ENCODE results near the gene SCNN1G. TPM values are rescaled to one million over a fixed set of nuclear protein-coding genes. Genes with fewer than 3 reads are reported as not detected.

Gene SCNN1G
- total RNA-seq, 4 donors from 2014 or later: 2.8 to 87.8 (median 66.2) TPM

GRCh38 chr16:23227529-23227928 lies 45.0 kb downstream of the SCNN1G start:
- Histone ChIP-seq H3K36me3 (no peaks in the 10 kb centered on the region), H3K27me3 (no peaks in the 10 kb centered on the region), H3K4me1 (peaks cover 0 to 12% (median 1%) of the 10 kb centered on the region in 4 donors), H3K4me3 (no peak overlapping the region), H3K9me3 (no peaks in the 10 kb centered on the region), H3K27ac (no peak overlapping the region)
- 67 to 73% methylated on average over 1 to 4 of the region's 4 CpGs for WGBS, 2 donors (ENCODE audit: low coverage in 1 of 2)
- no peak for DNase-seq
- in situ Hi-C loops (cut with MboI; ENCODE audit: low pct_ligation_motif_present in 1 of 4, low pct_unique_long_range_greater_than_20kb in 1 of 4, low sequenced_read_pairs in 3 of 4) (no loop called here), intact Hi-C loops (cut with DNase I; ENCODE audit: low total_unique reads) (no loop called here)
- TF ChIP-seq POLR2A (IDR thresholded peaks at IDR 0.05): no peak
- no peak for TF ChIP-seq CTCF (IDR thresholded peaks at IDR 0.05)
- TF ChIP-seq EP300 (IDR thresholded peaks at IDR 0.05; ENCODE audit: low read depth): no peak
- TF ChIP-seq POLR2AphosphoS5 (IDR thresholded peaks at IDR 0.05): no peak

GRCh38 chr16:23229714-23230113 lies 47.2 kb downstream of the SCNN1G start:
- peak; percentile 70 for DNase-seq
- Histone ChIP-seq H3K4me3 (no peak overlapping the region), H3K36me3 (no peaks in the 10 kb centered on the region), H3K27ac (peak overlapping the region in 1 of 4 donors; percentile 21), H3K4me1 (peaks cover 0 to 20% (median 4%) of the 10 kb centered on the region in 4 donors), H3K9me3 (no peaks in the 10 kb centered on the region), H3K27me3 (no peaks in the 10 kb centered on the region)
- TF ChIP-seq POLR2A (IDR thresholded peaks at IDR 0.05): no peak
- no peak for TF ChIP-seq CTCF (IDR thresholded peaks at IDR 0.05)
- TF ChIP-seq POLR2AphosphoS5 (IDR thresholded peaks at IDR 0.05): no peak
- TF ChIP-seq EP300 (IDR thresholded peaks at IDR 0.05; ENCODE audit: low read depth): no peak
- 20 to 63% methylated on average over 1 to 4 of the region's 4 CpGs for WGBS, 2 donors (ENCODE audit: low coverage in 1 of 2)
- in situ Hi-C loops (cut with MboI; ENCODE audit: low pct_ligation_motif_present in 1 of 4, low pct_unique_long_range_greater_than_20kb in 1 of 4, low sequenced_read_pairs in 3 of 4): no loop called here
- intact Hi-C loops (cut with DNase I; ENCODE audit: low total_unique reads): no loop called here

GRCh38 chr16:23232806-23233205 lies 50.3 kb downstream of the SCNN1G start:
- H3K4me1 ChIP-seq: peaks cover 0 to 20% (median 4%) of the 10 kb centered on the region in 4 donors
- H3K4me3 ChIP-seq: no peak overlapping the region
- no peaks in the 10 kb centered on the region for H3K27me3 ChIP-seq
- WGBS, 2 donors (ENCODE audit: low coverage in 1 of 2): 30 to 67% methylated on average over 1 to 2 of the region's 2 CpGs
- H3K36me3 ChIP-seq: no peaks in the 10 kb centered on the region
- DNase-seq: peak; percentile 77
- H3K9me3 ChIP-seq: no peaks in the 10 kb centered on the region
- intact Hi-C loops (cut with DNase I; ENCODE audit: low total_unique reads) (no loop called here), in situ Hi-C loops (cut with MboI; ENCODE audit: low pct_ligation_motif_present in 1 of 4, low pct_unique_long_range_greater_than_20kb in 1 of 4, low sequenced_read_pairs in 3 of 4) (no loop called here)
- no peak for TF ChIP-seq POLR2A (IDR thresholded peaks at IDR 0.05)
- TF ChIP-seq POLR2AphosphoS5 (IDR thresholded peaks at IDR 0.05): no peak
- TF ChIP-seq CTCF (IDR thresholded peaks at IDR 0.05): no peak
- TF ChIP-seq EP300 (IDR thresholded peaks at IDR 0.05; ENCODE audit: low read depth): no peak
- H3K27ac ChIP-seq: peak overlapping the region in 1 of 4 donors; percentile 39

- H3K4me3 ChIP-seq: no peak overlapping the region
- intact Hi-C loops (cut with DNase I; ENCODE audit: low total_unique reads) (no loop called here), in situ Hi-C loops (cut with MboI; ENCODE audit: low pct_ligation_motif_present in 1 of 4, low pct_unique_long_range_greater_than_20kb in 1 of 4, low sequenced_read_pairs in 3 of 4) (no loop called here)
- H3K36me3 ChIP-seq: no peaks in the 10 kb centered on the region
- no peaks in the 10 kb centered on the region for H3K9me3 ChIP-seq
- H3K27ac ChIP-seq: no peak overlapping the region
- TF ChIP-seq POLR2A (IDR thresholded peaks at IDR 0.05) (no peak), POLR2AphosphoS5 (IDR thresholded peaks at IDR 0.05) (no peak), EP300 (IDR thresholded peaks at IDR 0.05; ENCODE audit: low read depth) (no peak), CTCF (IDR thresholded peaks at IDR 0.05) (no peak)
- H3K27me3 ChIP-seq: no peaks in the 10 kb centered on the region
- DNase-seq: no peak
- 92 to 100% methylated on average over 2 to 4 of the region's 4 CpGs for WGBS, 2 donors (ENCODE audit: low coverage in 1 of 2)
- H3K4me1 ChIP-seq: peaks cover 0 to 12% (median 4%) of the 10 kb centered on the region in 4 donors
Measured at GRCh38 chr16:23235176-23235575, 52.6 kb downstream of the SCNN1G start.

Data from transverse colon (tissue), 4 donors.